Midbrain (tissue), 1 donor: ENCODE data around the gene MEST.
"Not testable (repeated sequence)": the region's sequence is repeated elsewhere in the genome, so short reads cannot be mapped to it uniquely, and the experiment has no call there.

Source experiments
- DNase-seq: peaks from one replicate; lab custom pipeline; 2025; lab: John Stamatoyannopoulos, UW

Gene MEST

GRCh38 chr7:130485734-130486113, 6.2 kb upstream of the MEST start:
- DNase-seq, result no peak

- DNase-seq, result peak; percentile 39
Observed at GRCh38 chr7:130486114-130486953, 5.6 kb upstream of the MEST start.

DNA sequence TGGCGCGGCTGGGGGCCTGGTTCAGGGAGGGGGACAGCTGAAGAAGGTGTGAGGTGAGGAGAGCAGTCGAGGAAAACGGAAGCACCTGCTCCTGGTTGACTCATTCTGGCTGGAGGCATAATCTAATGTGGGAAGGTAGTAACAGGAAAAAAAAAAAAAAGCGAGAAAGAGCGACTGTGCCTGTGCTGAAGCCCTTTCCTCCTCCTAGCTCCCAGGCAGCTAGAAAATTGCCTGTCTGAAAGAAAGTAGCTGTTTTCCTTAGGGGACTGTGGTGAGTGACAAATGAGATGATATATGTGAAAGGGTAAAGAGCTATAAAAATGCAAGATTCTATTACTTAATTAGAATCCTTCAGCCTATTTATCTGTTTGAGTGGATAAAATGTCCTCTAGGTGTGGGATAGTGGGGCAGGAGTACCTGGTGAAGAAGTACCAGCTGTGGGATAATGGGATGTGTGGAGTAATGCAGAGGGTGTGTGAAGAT, 4.9 kb upstream of the MEST start:
- DNase-seq, result no peak

DNA sequence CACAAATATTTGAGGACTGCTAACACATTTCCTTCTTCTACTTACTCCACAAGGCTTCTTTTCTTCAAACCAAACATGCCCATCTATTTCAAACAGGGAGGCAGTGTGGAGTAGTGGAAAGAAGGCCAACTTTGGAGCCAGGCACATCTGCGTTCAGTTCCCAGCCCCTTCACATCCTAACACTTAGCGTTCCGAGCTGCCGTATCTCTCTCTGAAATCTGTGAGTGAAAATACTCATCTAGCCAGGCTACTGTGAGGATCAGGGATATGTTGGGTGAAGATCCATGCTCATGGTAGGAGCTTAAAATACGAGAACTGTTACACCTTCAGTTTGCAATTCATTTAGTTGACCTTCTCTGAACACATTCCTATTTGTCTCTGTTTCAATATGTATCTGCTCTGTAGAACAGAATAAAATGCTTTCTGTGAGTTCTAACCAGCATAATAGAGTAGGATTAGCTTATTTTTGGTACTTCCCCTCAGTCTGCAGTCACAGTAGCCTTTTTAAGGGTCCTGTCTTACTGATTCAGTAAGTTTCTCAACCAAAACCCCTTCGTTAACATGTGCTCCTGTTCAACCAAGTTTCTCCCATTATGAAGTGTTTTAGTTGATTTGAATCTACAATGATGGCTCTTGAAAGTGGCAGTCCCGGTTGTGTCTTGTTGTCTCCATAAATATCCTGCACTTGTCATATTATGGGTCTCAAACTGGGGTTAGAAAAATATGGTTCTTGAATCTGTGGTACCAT, 3.3 kb upstream of the MEST start:
- peak; percentile 24 for DNase-seq

GRCh38 chr7:130489140-130489983, 2.5 kb upstream of the MEST start:
- DNase-seq, result no peak

DNA sequence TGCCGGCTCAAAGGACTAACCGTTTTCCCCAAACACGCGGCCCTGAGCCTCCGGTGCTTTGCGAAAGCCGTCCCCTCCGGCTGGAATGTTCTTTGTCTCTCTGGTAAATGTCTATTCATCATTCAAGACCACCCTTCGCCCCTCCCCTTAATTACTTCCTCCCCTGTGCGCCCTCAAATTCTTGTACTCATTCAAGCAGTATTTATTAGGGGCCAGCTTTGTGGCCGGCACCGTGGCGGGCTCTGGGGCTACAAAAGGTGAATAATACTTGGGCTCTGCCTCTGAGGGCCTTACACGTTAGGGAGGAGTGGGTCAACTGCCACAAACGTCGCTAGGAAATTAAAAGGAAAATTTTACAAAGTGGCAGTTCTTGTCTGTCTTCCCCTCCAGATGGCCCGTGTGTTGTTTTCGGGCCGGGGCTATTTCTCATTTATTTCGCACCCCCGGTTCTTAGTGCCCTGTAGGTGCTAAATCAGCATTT, 1.5 kb upstream of the MEST start:
- no peak for DNase-seq

- DNase-seq, result peak; percentile 60
Observed at GRCh38 chr7:130490888-130491804, 739 bp upstream of the MEST start.

DNA sequence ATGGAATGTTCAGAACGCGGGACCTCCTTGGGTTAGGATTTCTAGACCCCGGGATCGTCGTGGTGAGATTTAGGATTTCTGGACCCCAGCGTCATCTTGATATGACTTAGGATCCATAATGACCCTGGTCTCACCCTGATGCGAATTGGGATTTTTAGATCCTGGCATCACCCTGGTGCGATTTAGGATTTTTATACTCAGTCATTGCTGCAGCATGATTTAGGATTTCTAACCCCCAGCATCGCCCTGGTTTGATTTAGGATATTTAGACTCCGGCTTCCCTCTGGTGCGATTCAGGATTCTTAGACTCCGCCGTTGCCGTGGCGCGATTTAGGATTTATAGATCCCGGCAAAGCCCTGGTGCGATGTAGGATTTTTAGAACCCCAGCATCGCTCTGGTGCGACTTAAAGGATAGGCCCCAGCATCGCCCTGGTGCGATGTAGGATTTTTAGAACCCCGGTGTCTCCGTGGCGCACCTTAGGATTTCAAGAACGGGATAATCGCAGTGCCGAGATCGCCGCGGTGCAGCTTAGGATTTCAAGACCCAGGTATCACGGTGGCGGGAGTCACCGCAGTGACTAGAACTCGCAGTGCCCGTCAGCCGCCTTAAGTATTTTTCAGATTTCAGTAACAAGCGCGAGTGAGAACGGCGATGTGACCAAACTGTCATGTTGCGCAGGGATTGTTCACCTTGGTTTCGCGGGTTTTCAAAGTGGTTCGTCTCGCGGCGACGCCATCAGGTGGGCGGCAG, 814 bp downstream of the MEST start:
- DNase-seq, result no peak

DNA sequence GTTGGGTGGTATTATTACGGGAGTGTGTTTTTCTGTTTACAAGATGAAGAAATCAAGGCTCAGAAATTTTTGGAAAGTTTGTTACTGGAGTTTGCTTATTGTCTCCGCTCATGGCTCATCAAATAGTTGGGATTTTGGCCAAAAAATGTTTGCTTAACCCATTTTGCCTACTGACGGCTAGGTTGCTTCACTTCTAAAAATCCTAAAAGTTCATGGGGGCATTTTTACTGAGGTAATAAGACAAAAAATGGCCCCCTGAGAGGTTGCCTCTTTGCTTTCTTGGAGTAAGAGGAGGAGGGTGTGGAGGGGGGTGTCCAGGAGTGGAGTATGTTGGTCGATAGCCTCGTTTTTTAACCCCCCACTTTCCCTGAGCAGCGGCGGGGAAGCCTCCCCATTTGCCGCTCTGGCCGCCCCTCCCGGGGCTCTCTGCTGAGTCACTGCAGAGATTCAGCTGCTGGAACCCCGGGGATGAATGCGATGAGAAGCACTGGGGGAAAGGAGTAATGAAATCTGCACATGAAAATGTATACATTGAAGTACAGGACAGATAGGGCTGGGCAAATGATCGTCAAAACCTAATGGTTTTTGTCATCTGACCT, 1.5 kb downstream of the MEST start:
- no peak for DNase-seq

- DNase-seq, result no peak
Observed at GRCh38 chr7:130494431-130494858, 2.6 kb downstream of the MEST start.

DNA sequence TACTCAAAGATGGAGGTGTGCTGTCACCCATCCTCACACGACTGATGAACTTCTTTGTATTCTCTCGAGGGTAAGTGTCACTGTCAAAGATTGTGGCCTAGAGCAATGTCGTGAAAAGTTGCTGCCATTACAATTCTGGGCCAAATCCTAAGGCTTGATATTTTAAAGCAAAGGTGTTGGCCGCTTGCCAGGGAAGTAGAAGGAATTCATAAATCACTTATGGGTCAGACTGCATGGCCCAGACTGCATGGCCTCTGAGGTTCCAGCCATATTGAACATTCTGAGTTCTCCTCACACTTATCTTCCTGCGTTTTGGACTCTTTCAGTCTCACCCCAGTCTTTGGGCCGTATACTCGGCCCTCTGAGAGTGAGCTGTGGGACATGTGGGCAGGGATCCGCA, 8.6 kb downstream of the MEST start:
- no peak for DNase-seq

- no peak for DNase-seq
Observed at GRCh38 chr7:130500910-130501309, 9.0 kb downstream of the MEST start.

DNA sequence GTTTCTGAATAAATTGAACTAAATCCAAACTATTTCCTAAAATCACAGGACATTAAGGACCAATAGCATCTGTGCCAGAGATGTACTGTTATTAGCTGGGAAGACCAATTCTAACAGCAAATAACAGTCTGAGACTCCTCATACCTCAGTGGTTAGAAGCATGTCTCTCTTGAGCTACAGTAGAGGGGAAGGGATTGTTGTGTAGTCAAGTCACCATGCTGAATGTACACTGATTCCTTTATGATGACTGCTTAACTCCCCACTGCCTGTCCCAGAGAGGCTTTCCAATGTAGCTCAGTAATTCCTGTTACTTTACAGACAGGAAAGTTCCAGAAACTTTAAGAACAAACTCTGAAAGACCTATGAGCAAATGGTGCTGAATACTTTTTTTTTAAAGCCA, 13.9 kb downstream of the MEST start:
- no peak for DNase-seq

DNA sequence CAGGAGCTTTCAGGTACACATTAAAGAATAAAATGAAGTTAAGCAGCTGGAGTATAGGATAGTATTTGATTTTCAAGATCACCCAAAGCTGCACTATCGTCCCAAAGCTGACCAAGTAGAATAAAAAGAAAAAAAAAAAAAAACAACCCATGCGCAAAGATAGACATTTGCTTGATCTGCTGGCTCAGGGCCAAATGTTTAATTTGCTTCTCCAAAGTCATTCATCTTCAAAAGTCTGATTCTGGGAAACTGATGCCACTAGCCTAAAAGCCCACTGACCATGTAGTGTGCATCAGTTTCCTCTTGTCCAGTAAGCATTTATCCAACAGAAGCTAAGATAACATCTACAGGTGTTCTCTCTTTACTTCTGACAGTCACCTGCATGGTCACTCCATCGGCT, 14.5 kb downstream of the MEST start:
- no peak for DNase-seq

- DNase-seq, result not testable (repeated sequence)
Observed at GRCh38 chr7:130512038-130512437, 20.2 kb downstream of the MEST start.

GRCh38 chr7:130513447-130513846, 21.6 kb downstream of the MEST start:
- DNase-seq, result no peak

- DNase-seq, result no peak
Observed at GRCh38 chr7:130515315-130516040, 23.6 kb downstream of the MEST start.

DNA sequence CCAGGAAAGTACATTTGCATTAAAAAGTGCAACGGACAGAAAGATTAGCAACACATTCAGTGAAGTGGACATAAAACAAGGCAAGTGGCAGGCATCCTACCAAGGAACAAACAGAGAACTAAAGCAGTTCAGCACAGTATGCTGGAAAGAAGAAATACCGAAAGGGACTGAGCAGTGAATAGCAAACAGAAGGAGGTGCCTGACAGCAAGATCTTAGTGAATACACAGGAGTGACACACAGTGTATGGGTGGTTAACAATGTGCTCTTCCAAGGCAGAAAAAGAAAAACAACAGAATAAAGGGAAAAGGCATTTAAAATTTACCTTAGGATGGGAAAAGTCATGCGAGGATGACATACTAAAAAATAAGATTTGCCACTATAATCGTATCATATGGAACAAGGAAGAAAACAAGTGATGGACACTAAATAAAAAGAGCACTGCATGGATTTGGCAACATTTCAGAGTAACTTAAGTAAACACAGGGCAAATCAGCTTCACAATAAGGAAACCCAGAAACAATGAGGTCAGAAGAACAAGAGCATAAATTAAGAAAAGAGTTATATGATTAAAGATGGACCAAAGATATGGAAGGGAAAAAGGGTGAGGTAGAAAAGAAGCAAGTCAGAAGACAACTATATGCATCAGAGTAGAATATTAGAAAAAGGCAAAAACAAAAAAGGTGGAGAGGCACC, 29.5 kb downstream of the MEST start:
- no peak for DNase-seq
